Measurements from ENCODE around the gene DUSP22. TPM values are rescaled to one million over a fixed set of nuclear protein-coding genes. Genes with fewer than 3 reads are reported as not detected.
A peak's percentile ranks its signal among the peaks of the same experiment; 100 is the strongest.
"Not testable (repeated sequence)": the region's sequence is repeated elsewhere in the genome, so short reads cannot be mapped to it uniquely, and the experiment has no call there.

Gene DUSP22
- 10 to 100 TPM; 22.2 to 23.2 (median 22.8) TPM for polyA plus RNA-seq (ENCODE audit: insufficient read length in 4 of 4)

- peak; percentile 57 to 76 (median 72) for DNase-seq (ENCODE audit: low read depth in 4 of 4, low spot score in 3 of 4)
These were observed at the start of gene DUSP22 for GRCh38 chr6:291697-292505. Gene DUSP22, plus strand, starts transcription at chr6:292487. Its CDS starts 53 bp downstream, at chr6:292540.

- DNase-seq (ENCODE audit: low read depth in 4 of 4, low spot score in 3 of 4) = no peak
These were observed 45.9 kb upstream of the DUSP22 start for GRCh38 chr6:246352-246751.

- no peak for DNase-seq (ENCODE audit: low read depth in 4 of 4, low spot score in 3 of 4)
These were observed 44.9 kb upstream of the DUSP22 start for GRCh38 chr6:247351-247750.

GRCh38 chr6:248046-248445 is 44.2 kb upstream of the DUSP22 start:
- not testable (repeated sequence) for DNase-seq (ENCODE audit: low read depth in 4 of 4, low spot score in 3 of 4)

GRCh38 chr6:250676-251075 is 41.6 kb upstream of the DUSP22 start:
- DNase-seq (ENCODE audit: low read depth in 4 of 4, low spot score in 3 of 4) = no peak

GRCh38 chr6:251920-252319 is 40.4 kb upstream of the DUSP22 start:
- DNase-seq (ENCODE audit: low read depth in 4 of 4, low spot score in 3 of 4) = no peak

- DNase-seq (ENCODE audit: low read depth in 4 of 4, low spot score in 3 of 4) = no peak
These were observed 39.3 kb upstream of the DUSP22 start for GRCh38 chr6:252775-253535.

GRCh38 chr6:254016-254415 is 38.3 kb upstream of the DUSP22 start:
- DNase-seq (ENCODE audit: low read depth in 4 of 4, low spot score in 3 of 4) = no peak

- DNase-seq (ENCODE audit: low read depth in 4 of 4, low spot score in 3 of 4) = no peak
These were observed 37.1 kb upstream of the DUSP22 start for GRCh38 chr6:255041-255750.

GRCh38 chr6:255751-256083 is 36.6 kb upstream of the DUSP22 start:
- DNase-seq (ENCODE audit: low read depth in 4 of 4, low spot score in 3 of 4) = no peak

- no peak for DNase-seq (ENCODE audit: low read depth in 4 of 4, low spot score in 3 of 4)
These were observed 36.1 kb upstream of the DUSP22 start for GRCh38 chr6:256169-256568.

GRCh38 chr6:257031-257725 is 35.1 kb upstream of the DUSP22 start:
- DNase-seq (ENCODE audit: low read depth in 4 of 4, low spot score in 3 of 4) = no peak

- DNase-seq (ENCODE audit: low read depth in 4 of 4, low spot score in 3 of 4) = no peak
These were observed 34.5 kb upstream of the DUSP22 start for GRCh38 chr6:257774-258173.

GRCh38 chr6:259316-259715 is 33.0 kb upstream of the DUSP22 start:
- peak in 1 of 4 donors; percentile 47 for DNase-seq (ENCODE audit: low read depth in 4 of 4, low spot score in 3 of 4)

GRCh38 chr6:259901-260508 is 32.3 kb upstream of the DUSP22 start:
- no peak for DNase-seq (ENCODE audit: low read depth in 4 of 4, low spot score in 3 of 4)

GRCh38 chr6:264626-265025 is 27.7 kb upstream of the DUSP22 start:
- DNase-seq (ENCODE audit: low read depth in 4 of 4, low spot score in 3 of 4) = no peak

- no peak for DNase-seq (ENCODE audit: low read depth in 4 of 4, low spot score in 3 of 4)
These were observed 23.8 kb upstream of the DUSP22 start for GRCh38 chr6:268394-268935.

- DNase-seq (ENCODE audit: low read depth in 4 of 4, low spot score in 3 of 4) = no peak
These were observed 18.7 kb upstream of the DUSP22 start for GRCh38 chr6:273551-274058.

- DNase-seq (ENCODE audit: low read depth in 4 of 4, low spot score in 3 of 4) = no peak
These were observed 14.5 kb upstream of the DUSP22 start for GRCh38 chr6:277746-278145.

GRCh38 chr6:278494-278893 is 13.8 kb upstream of the DUSP22 start:
- DNase-seq (ENCODE audit: low read depth in 4 of 4, low spot score in 3 of 4) = no peak

All from left renal pelvis (tissue), 4 donors.